Measurements from ENCODE around the gene ETV6. TPM values are rescaled to one million over a fixed set of nuclear protein-coding genes. Genes with fewer than 3 reads are reported as not detected.

ETV6 gene
- total RNA-seq, 4 donors from 2014 or later: 17.2 to 28.2 (median 19.3) TPM

GRCh38 chr12:11710906-11711305 is 61.4 kb downstream of the ETV6 start:
- TF ChIP-seq CTCF (IDR thresholded peaks at IDR 0.05; ENCODE audit: low read depth): no peak

- no peak for TF ChIP-seq CTCF (IDR thresholded peaks at IDR 0.05; ENCODE audit: low read depth)
These were observed 62.3 kb downstream of the ETV6 start for GRCh38 chr12:11711651-11712327.

- TF ChIP-seq CTCF (IDR thresholded peaks at IDR 0.05; ENCODE audit: low read depth): no peak
These were observed 63.0 kb downstream of the ETV6 start for GRCh38 chr12:11712491-11712890.

- TF ChIP-seq CTCF (IDR thresholded peaks at IDR 0.05; ENCODE audit: low read depth): no peak
These were observed 63.7 kb downstream of the ETV6 start for GRCh38 chr12:11713202-11713601.

GRCh38 chr12:11714626-11715025 is 65.2 kb downstream of the ETV6 start:
- no peak for TF ChIP-seq CTCF (IDR thresholded peaks at IDR 0.05; ENCODE audit: low read depth)

- no peak for TF ChIP-seq CTCF (IDR thresholded peaks at IDR 0.05; ENCODE audit: low read depth)
These were observed 66.1 kb downstream of the ETV6 start for GRCh38 chr12:11715621-11716020.

- TF ChIP-seq CTCF (IDR thresholded peaks at IDR 0.05; ENCODE audit: low read depth): no peak
These were observed 67.5 kb downstream of the ETV6 start for GRCh38 chr12:11716794-11717518.
